Stimulated activated CD4-positive, alpha-beta T cell treated with anti-CD3 and anti-CD28 coated beads, Interleukin-2, amount 100 ng/mL, for 24 hours (primary cell): ENCODE data around the gene CHPF.

Source experiments
- DNase-seq, 2 donors: peaks; one replicate each; pipeline ENCODE4 v3.0.0-alpha.2; 2020

CHPF gene

DNA sequence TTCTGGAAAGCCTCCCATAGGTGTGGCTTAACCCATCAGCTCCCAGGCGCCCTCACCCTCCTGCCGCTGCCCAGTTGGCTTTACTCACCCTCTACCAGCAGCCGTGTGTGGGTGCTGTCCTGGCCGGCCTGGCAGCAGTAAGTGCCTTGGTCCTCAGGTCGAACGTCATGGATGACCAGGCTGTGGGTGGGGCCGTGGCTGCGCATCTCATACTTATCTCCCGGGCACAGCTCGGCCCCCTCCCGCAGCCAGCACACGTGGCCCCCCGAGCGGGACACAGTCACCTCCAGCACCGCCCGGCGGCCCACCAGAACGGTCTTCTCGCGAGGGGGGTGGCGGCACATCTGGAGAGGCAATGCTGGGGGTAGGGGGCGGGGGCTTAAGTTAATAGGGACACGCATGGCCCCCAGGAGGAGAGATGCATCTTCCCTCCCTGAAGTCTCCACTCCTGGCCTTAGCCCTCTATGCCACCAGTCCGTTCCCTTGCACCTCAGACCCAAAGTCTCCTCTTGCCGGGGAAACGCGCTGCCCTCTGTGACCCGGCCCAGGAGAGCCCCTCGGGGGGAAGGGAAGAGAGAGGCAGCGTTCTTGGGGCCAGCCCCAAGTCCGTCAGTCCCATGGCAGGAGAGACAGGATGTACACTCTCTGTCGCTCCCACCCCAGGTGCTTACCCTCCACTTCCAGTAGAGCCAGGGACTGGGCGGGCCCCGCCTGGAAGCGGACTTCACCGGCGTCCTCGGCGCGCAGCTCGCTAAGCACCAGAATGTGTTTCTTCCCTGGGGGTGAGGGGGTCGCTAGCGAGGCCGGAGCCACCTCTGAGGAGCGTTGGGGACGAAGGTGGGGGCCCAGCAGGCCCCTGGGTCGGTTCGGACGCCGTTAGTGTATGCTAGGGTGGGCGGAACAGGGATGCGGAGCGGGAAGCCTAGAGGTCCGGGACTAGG, 8.1 kb upstream of the CHPF start:
- DNase-seq = peak in 1 of 2 donors; percentile 27

GRCh38 chr2:219549619-219550018, 6.0 kb upstream of the CHPF start:
- DNase-seq = no peak

- DNase-seq = no peak
These were observed 5.4 kb upstream of the CHPF start for GRCh38 chr2:219548990-219549389.

DNA sequence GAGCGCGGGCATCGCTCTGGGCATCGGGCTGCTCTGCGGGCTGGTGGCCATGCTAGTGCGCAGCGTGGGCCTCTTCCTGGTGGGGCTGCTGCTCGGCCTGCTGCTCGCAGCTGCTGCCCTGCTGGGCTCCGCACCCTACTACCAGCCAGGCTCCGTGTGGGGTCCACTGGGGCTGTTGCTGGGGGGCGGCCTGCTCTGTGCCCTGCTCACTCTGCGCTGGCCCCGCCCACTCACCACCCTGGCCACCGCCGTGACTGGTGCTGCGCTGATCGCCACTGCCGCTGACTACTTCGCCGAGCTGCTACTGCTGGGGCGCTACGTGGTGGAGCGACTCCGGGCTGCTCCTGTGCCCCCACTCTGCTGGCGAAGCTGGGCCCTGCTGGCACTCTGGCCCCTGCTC, 4.0 kb upstream of the CHPF start:
- DNase-seq = no peak

DNA sequence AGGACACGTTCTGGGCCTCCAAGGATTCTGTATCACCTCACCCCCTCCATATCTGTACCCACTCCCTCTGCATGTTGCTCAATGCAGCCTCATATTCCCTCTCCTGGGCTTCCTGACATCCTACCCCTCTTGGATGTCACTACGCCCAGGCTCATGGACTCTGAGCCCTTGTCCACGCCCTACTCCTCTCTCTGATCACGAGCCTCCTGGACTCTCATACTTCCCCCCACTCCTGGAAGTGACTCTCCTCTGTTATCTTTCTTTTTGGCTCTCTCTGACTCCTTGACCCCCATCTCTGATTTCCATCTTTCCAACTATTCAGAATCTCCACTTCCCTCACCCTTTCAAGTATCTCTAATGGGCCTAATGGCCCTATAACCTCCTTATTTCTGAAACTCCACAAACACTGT, 2.3 kb upstream of the CHPF start:
- no peak for DNase-seq

- DNase-seq = no peak
These were observed 1.8 kb upstream of the CHPF start for GRCh38 chr2:219545295-219545942.

DNA sequence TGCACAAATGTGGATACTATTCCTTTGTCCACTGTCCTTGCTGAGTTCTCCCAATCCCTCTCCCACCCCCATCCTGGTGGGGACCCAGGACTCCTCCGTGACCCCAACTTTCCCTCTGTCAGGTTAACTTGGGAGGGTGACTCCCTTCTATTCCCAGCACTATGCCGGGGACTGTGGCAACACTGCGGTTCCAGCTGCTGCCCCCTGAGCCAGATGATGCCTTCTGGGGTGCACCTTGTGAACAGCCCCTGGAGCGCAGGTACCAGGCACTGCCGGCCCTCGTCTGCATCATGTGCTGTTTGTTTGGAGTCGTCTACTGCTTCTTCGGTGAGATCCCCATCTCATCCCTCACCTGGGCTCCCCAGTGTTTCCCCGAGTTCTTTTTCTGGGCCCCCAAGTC, 958 bp upstream of the CHPF start:
- no peak for DNase-seq

- no peak for DNase-seq
These were observed 546 bp downstream of the CHPF start for GRCh38 chr2:219542931-219543595.

GRCh38 chr2:219541611-219542180, 1.9 kb downstream of the CHPF start:
- DNase-seq = peak; percentile 86 to 91

- DNase-seq = no peak
These were observed 2.7 kb downstream of the CHPF start for GRCh38 chr2:219540784-219541504.

GRCh38 chr2:219539926-219540678, 3.5 kb downstream of the CHPF start:
- DNase-seq = no peak

DNA sequence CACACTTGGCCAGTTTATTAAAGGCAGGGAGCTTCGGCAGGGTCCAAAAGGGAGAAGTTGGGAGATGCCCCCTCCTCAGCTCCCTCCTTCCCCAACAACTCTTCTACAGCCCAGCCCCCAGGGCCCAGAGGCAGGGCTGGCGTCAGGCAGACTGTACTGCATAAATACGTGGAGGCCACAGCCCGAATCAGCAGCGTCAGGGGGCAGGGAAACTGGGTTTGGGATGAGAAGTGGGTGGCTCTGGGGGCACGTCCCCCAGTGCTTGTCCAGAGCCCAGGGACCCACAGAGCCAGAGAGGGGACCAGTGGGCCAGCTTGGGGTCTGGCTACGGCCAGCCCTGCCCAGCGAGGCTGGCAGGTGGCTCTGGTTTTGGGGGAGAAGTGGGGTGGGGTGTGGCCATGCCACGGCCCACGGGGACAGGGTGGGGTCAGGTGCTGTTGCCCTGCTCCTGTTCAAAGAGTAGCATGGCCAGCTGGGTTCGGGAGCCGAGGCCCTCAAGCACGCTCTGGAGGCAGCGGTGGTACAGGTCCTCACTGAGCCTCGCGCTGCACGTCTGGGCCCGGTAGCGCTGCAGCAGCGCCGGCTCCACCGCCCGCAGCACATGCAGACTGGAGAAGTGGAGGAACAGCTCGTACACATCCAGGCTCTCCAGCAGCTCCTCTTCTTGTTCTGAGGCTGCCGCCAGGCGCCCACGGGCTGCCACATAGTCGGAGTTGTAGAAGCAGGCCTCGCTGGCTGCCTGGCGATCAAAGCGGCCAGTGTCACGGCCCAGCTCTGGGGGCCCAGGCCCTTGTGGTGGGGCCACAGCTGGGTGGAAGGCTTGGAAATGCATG, 4.4 kb downstream of the CHPF start:
- DNase-seq = no peak

GRCh38 chr2:219538504-219538951, 5.1 kb downstream of the CHPF start:
- no peak for DNase-seq

DNA sequence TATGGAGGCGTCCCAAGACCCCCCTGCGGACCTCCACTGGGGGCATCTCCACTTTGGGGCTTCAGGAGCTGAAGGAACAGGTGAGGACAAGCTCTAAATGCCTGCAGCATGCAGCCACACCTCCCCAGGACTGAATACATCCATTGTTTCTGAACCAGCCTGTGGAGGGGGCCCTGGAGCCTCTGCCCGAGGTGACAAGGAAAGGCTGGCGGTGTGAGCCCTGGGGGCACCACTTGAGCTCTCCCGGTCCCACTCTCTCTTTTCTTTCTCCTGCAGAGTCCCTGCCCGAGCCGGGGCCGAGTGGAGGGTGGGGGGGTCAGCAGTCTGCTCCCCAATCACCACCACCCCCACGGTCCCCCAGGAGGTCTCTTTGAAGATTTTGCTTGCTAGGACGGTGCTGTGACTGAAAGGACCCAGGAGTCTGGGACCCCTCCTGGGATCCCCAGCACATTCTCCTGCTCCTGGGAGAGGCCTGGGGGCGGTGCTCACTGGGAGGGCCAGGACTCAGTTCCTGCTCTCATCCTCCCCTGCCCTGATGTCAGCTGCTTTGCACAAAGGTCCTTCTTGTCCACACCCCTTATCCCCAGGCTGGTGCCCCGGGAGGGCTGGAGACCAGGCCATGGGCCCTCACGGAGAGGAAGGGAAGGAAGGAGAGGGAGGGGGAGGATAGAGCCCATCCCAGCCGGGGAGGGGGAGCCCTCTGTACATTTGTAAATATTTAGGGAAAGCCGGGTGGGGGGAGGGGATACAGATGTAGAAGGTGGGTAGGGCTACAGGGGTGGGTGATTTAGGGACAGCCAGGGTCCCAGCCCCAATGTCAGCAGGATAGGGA, 5.7 kb downstream of the CHPF start:
- DNase-seq = no peak

DNA sequence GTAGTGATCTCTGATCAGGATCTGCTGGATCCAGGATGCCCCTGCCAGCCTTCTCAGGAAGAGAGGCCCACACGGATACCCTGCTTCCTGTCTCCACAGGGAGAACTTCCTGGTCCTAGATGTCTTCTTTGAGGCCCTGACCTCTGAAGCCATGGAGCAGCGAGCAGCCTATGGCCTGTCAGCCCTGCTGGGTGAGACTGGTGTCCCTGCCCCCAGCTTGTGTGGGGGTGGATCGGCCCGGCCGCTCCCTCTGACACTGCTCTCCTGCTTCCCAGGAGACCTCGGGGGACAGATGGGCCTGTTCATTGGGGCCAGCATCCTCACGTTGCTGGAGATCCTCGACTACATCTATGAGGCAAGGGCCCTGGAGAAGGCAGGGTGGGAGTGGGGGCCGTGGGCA, 6.6 kb downstream of the CHPF start:
- no peak for DNase-seq

DNA sequence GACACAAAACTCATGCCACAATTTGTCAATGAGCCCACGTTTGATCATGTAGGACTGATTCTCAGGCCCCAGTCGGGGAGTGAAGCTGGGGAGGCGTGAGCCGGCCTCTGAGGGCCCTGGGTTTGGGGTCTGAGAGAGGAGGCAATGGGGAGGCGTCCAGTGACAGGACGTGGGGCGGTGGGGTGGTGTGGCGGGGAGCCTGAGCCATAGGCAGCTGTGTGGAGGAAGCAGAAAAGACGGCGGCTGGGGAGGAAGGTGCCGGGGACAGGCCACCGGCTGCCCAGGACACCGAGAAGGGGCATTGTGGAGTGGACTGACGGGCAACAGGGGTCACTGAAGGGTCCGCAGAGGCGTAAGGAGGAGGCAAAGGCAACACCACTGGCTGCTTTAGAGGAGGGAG, 7.2 kb downstream of the CHPF start:
- no peak for DNase-seq

GRCh38 chr2:219533930-219534661, 9.5 kb downstream of the CHPF start:
- no peak for DNase-seq

DNA sequence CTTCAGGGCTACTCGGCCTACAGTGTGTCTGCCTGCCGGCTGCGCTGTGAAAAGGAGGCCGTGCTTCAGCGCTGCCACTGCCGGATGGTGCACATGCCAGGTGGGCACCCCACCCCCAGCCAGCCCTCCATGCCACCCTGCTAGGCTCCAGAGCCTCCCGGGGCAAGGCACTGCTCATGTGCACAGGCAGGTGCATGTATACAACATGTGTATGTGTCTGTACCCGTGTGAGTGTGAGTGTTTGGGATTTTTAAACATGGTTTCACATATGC, 11.3 kb downstream of the CHPF start:
- DNase-seq = no peak

- no peak for DNase-seq
These were observed 11.8 kb downstream of the CHPF start for GRCh38 chr2:219531639-219532377.
